GM12872 (cell line): ENCODE measurements around the gene APBA1.

ENCODE experiments used
- CTCF ChIP-seq: IDR thresholded peaks from 3 replicates; pipeline ENCODE4 v1.5.1; 2011; ENCODE audit warnings: low read depth, mild to moderate bottlenecking, low read length, moderate library complexity; ENCODE audit not compliant: insufficient read depth

APBA1 gene

GRCh38 chr9:69476016-69476415 lies 196.2 kb downstream of the APBA1 start:
- no peak for TF ChIP-seq CTCF

DNA sequence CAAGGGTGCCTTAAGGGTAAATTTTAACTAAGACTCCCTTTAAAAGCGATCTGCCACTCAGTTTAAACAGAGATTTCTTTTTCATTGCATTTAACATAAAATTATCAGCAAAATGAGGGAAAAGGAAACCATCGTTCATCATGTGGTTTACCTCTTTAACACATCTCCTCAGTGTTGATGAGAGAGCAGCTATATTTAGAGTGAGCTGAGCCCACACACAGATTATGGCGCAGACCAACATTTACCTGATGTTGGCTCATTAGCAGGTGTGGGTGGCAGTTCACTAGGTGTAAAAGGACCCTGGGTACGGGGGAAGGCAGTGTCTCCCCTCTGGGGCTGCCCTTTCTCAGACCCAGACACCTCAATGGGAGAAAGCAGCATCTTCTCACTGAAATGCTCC lies 197.3 kb downstream of the APBA1 start:
- TF ChIP-seq CTCF: no peak

DNA sequence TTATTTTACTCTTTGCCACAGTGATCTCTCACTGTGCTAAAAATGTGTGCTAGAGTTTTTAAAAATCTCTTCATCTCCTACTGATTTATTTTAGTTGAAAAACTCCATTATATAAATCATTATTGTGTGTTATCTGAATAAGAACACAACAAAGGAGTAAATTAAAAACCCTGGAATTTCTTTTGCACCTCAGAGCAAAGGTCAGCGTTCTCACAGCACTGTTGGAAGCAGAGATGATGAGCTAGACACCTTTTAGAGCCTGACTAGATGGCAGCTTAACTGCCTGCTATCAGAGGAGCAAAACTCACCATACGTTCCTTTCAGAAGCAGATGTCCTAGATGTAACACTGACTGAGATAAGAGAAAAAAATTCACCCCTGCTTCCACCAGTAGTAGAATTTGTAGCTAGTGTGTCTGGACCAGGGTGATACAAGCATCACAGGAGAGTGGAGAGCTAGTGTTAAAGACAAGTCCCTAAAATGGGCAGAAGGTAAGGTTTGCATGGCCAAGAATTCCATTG lies 200.0 kb downstream of the APBA1 start:
- no peak for TF ChIP-seq CTCF

GRCh38 chr9:69471433-69471832 lies 200.7 kb downstream of the APBA1 start:
- no peak for TF ChIP-seq CTCF

DNA sequence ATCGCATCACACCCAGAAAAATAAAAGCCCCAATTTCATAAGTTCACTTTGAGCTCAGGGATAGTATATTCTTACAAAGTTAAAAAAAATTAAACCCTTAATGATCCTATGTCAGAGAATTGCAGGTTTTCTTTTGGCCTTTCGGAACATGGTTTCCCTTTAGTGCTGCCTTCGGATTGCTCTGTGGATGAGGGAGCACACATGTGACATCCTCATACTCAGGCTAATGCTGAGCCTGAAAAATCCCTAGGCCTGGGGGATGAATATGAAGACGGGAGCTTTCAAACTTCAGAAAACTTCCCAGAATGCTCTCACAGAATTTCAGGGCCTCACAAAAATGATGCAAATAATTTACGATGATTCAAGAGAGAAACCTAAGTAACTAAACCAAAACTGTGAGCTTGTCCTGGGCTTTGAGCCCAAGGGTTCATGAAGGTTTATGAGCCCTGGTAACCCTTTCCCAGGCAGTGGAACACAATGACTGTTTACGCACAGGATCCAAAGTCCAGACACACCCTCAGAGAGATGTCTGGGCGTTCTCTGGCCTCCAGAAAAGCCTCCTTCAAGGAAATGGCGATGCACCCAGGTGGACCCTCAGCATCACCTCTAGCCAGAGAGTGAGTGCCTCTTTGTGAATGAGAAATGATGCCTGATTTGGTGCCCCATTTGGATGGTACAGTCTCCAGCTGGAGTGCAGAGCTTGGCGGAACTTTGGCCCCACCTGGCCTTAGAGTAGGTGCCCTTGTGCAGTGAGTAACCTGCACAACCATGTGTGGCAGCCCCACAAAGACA lies 201.8 kb downstream of the APBA1 start:
- TF ChIP-seq CTCF: no peak

DNA sequence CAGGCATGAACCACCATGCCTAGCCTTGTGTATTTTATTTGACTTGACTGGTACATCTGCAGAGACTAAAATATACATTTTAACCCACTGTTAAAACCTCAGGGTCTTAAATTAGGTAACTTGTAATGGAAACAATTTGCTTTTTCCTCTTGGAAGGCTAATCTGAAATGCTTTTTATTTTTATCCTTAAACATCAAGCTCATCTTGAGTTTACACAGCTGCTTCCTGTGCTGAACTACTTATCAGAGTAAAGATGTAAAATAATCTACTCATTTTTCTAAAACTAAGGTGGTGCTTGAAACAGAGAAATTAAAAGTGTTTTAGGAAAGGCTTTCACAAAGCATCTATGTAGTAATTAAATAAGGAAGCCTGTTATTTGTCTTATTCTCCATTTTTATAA lies 203.0 kb downstream of the APBA1 start:
- no peak for TF ChIP-seq CTCF

- TF ChIP-seq CTCF: no peak
Observed at GRCh38 chr9:69468380-69468779, 203.8 kb downstream of the APBA1 start.
